HepG2 (cell line): ENCODE measurements around the gene PUM1. TPM values are rescaled to one million over a fixed set of nuclear protein-coding genes. Genes with fewer than 3 reads are reported as not detected.

Experiments
- ADNP ChIP-seq: sonication (generic); formaldehyde crosslinking; IDR thresholded peaks from 2 replicates; pipeline ENCODE4 v1.4.0; 2020; ENCODE audit warnings: missing genetic modification reagents
- DNMT3B ChIP-seq: conservative IDR thresholded peaks from 2 replicates; pipeline ENCODE4 v1.6.1; 2016; ENCODE audit warnings: missing biosample characterization, control low read depth
- HNF4G ChIP-seq, 2 experiments: sonication (generic) in 1 of 2; formaldehyde crosslinking in 1 of 2; IDR thresholded peaks; 2 replicates each; pipeline versions ENCODE4 v1.4.0 to v1.6.1; 2011 to 2020; ENCODE audit warnings: borderline replicate concordance in 2 of 2, low read depth in 2 of 2, mild to moderate bottlenecking in 2 of 2, low read length in 1 of 2, missing genetic modification reagents in 1 of 2, moderate library complexity in 1 of 2
- MTA1 ChIP-seq: sonication (generic); formaldehyde crosslinking; IDR thresholded peaks from 2 replicates; pipeline ENCODE4 v1.4.0; 2020; ENCODE audit warnings: missing genetic modification reagents, mild to moderate bottlenecking, borderline replicate concordance
- PHF20 ChIP-seq: sonication (generic); formaldehyde crosslinking; IDR thresholded peaks from 2 replicates; pipeline ENCODE4 v1.5.0; 2020; ENCODE audit warnings: mild to moderate bottlenecking, missing genetic modification reagents
- RBFOX2 ChIP-seq: fragments of 200-400 bp; formaldehyde crosslinking; IDR thresholded peaks from 2 replicates; pipeline ENCODE4 v1.6.1; 2017; ENCODE audit warnings: low read depth, mild to moderate bottlenecking, low read length
- ZNF207 ChIP-seq: fragments of 450-650 bp; IDR thresholded peaks from 2 replicates; pipeline ENCODE4 v1.6.1; 2016; ENCODE audit warnings: antibody characterized with exemption, borderline replicate concordance
- ZNF230 ChIP-seq: sonication (generic); formaldehyde crosslinking; IDR thresholded peaks from 2 replicates; pipeline ENCODE4 v1.4.0; 2020; ENCODE audit warnings: mild to moderate bottlenecking, missing genetic modification reagents
- ZNF264 ChIP-seq: sonication (generic); formaldehyde crosslinking; IDR thresholded peaks from 2 replicates; pipeline ENCODE4 v1.4.0; 2020; ENCODE audit warnings: missing genetic modification reagents
- ZNF30 ChIP-seq: sonication (generic); formaldehyde crosslinking; IDR thresholded peaks from 2 replicates; pipeline ENCODE4 v1.5.0; 2020; ENCODE audit warnings: mild to moderate bottlenecking, missing genetic modification reagents
- ZNF382 ChIP-seq: sonication (generic); formaldehyde crosslinking; IDR thresholded peaks from 2 replicates; pipeline ENCODE4 v1.5.0; 2020; ENCODE audit warnings: missing genetic modification reagents, mild to moderate bottlenecking, borderline replicate concordance
- ZNF772 ChIP-seq: sonication (generic); formaldehyde crosslinking; IDR thresholded peaks from 2 replicates; pipeline ENCODE4 v1.5.0; 2020; ENCODE audit warnings: mild to moderate bottlenecking, missing genetic modification reagents
- ZNF777 ChIP-seq: sonication (generic); formaldehyde crosslinking; IDR thresholded peaks from 2 replicates; pipeline ENCODE4 v1.4.0; 2020; ENCODE audit warnings: missing genetic modification reagents
- polyA plus RNA-seq, 8 experiments: library from polyadenylated mRNA; depleted of rRNA in 3 of 8; stranded (reverse) in 7 of 8; unstranded in 1 of 8; fragments of >200 nt; fragmentation: Illumina TruSeq in 4 of 8; extraction: Trizol in 4 of 8; gene quantifications; 2 replicates each; pipeline versions ENCODE4 v1.2.1 to v1.2.3, GENCODE V29; 2011 to 2016; ENCODE audit warnings: low read depth in 4 of 8, missing spikeins in 1 of 8, mixed read lengths in 1 of 8; ENCODE audit not compliant: insufficient read depth in 1 of 8
- total RNA-seq, 5 experiments: library from RNA; depleted of rRNA; stranded (reverse); fragments of >200 nt; fragmentation: Illumina TruSeq; extraction: Trizol; gene quantifications; 2 replicates each; pipeline ENCODE4 v1.2.3, GENCODE V29; 2016; ENCODE audit warnings: low read depth in 1 of 5
- TF ChIP-seq, protein P1 (sequence below): sonication (generic); formaldehyde crosslinking; IDR thresholded peaks from 2 replicates; pipeline ENCODE4 v1.8.0; 2022; ENCODE audit warnings: mild to moderate bottlenecking, missing genetic modification reagents; ENCODE audit not compliant: insufficient replicate concordance
- TF ChIP-seq, protein P2 (sequence below), 2 experiments: sonication (generic) in 1 of 2; formaldehyde crosslinking in 1 of 2; IDR thresholded peaks; 2 replicates each; pipeline versions ENCODE4 v1.6.1 to v1.9.0; 2014 to 2022; ENCODE audit warnings: antibody characterized with exemption in 1 of 2, borderline replicate concordance in 1 of 2, inconsistent platforms in 1 of 2, low read depth in 1 of 2, missing genetic modification reagents in 1 of 2
- TF ChIP-seq, protein P3 (sequence below): IDR thresholded peaks from 2 replicates; pipeline ENCODE4 v1.6.1; 2018; ENCODE audit warnings: missing genetic modification reagents, mild to moderate bottlenecking, missing compliant biosample characterization

Gene PUM1
- total and polyA plus RNA-seq, 2 of the 13 experiments (the other 11 are each of a cell fraction or from before 2014, with no cell fraction given), result 64.7 to 91.0 TPM

DNA sequence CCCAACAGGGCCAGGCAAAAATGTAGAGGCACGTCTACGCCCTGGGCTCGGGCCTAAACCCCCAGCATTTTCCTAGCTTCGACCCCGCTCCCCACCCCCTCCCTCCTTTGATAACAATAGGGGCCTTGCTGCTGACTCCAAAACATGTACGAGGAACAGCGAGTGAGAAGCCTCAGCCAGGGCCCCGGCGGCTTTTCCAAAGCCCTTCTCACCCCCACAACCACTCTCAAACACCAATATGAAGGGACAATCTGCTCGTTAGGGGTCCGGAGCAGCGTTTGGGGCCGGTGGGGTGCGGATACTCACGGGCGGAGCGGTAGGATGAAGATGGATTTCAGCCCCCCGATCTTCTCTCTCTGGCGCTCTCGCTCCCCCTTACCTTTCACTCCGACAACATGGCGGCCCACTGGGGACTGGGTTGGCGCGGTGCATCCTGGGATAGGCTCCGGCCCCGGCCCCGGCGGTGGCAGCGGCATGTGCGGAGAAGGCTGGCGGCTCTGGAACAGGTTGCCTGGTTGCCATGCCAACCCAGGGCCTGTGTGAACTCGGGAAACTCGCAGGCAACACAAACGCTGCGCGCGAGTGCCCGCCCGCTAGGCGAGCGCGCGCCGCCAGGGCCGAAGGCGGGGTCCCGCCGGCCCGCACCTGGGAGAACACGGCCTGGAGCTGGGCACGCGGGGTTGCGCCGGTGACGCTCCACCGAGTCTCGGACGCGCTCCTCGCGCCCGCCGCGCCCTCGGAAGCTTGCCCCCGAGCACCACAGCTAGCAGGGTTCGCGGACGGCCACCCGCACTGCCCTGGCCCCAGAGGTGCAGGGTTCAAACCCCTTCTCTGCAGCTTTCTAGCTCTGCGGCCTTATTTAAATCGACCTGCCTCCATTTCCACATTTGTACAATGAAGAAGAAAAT, at the start of gene PUM1 (continued):
- TF ChIP-seq PHF20 (CRISPR knock-in tag), result no peak
- TF ChIP-seq HNF4G (IDR thresholded peaks at IDR 0.05; ENCODE audit: borderline replicate concordance, low read depth, low read length), result no peak
- TF ChIP-seq HNF4G (CRISPR knock-in tag; IDR thresholded peaks at IDR 0.05; ENCODE audit: borderline replicate concordance, low read depth), result peak; percentile 42; the same call in 1 of the 2 replicates
- TF ChIP-seq, protein P1, sequence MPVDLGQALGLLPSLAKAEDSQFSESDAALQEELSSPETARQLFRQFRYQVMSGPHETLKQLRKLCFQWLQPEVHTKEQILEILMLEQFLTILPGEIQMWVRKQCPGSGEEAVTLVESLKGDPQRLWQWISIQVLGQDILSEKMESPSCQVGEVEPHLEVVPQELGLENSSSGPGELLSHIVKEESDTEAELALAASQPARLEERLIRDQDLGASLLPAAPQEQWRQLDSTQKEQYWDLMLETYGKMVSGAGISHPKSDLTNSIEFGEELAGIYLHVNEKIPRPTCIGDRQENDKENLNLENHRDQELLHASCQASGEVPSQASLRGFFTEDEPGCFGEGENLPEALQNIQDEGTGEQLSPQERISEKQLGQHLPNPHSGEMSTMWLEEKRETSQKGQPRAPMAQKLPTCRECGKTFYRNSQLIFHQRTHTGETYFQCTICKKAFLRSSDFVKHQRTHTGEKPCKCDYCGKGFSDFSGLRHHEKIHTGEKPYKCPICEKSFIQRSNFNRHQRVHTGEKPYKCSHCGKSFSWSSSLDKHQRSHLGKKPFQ (CRISPR knock-in tag), result peak; percentile 89
- TF ChIP-seq ADNP (CRISPR knock-in tag), result no peak
- TF ChIP-seq ZNF772 (CRISPR knock-in tag), result peak; percentile 45; the same call in 1 of the 2 replicates
- peak; percentile 57 for TF ChIP-seq MTA1 (CRISPR knock-in tag)
- no peak for TF ChIP-seq ZNF382 (CRISPR knock-in tag)
- no peak for TF ChIP-seq ZNF264 (CRISPR knock-in tag)
- TF ChIP-seq RBFOX2, result peak; percentile 87
- no peak for TF ChIP-seq ZNF30 (CRISPR knock-in tag)
- TF ChIP-seq, protein P2, sequence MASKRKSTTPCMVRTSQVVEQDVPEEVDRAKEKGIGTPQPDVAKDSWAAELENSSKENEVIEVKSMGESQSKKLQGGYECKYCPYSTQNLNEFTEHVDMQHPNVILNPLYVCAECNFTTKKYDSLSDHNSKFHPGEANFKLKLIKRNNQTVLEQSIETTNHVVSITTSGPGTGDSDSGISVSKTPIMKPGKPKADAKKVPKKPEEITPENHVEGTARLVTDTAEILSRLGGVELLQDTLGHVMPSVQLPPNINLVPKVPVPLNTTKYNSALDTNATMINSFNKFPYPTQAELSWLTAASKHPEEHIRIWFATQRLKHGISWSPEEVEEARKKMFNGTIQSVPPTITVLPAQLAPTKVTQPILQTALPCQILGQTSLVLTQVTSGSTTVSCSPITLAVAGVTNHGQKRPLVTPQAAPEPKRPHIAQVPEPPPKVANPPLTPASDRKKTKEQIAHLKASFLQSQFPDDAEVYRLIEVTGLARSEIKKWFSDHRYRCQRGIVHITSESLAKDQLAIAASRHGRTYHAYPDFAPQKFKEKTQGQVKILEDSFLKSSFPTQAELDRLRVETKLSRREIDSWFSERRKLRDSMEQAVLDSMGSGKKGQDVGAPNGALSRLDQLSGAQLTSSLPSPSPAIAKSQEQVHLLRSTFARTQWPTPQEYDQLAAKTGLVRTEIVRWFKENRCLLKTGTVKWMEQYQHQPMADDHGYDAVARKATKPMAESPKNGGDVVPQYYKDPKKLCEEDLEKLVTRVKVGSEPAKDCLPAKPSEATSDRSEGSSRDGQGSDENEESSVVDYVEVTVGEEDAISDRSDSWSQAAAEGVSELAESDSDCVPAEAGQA (IDR thresholded peaks at IDR 0.05; ENCODE audit: low read depth), result peak; percentile 90
- TF ChIP-seq, protein P2 (CRISPR knock-in tag; IDR thresholded peaks at IDR 0.05; ENCODE audit: borderline replicate concordance), result peak; percentile 62; the same call in 1 of the 2 replicates
- TF ChIP-seq ZNF777 (CRISPR knock-in tag), result peak; percentile 85
- no peak; the same call in 1 of the 2 replicates for TF ChIP-seq ZNF230
- TF ChIP-seq ZNF207, result no peak
- TF ChIP-seq DNMT3B (CRISPR knock-in tag), result no peak
- TF ChIP-seq, protein P3, sequence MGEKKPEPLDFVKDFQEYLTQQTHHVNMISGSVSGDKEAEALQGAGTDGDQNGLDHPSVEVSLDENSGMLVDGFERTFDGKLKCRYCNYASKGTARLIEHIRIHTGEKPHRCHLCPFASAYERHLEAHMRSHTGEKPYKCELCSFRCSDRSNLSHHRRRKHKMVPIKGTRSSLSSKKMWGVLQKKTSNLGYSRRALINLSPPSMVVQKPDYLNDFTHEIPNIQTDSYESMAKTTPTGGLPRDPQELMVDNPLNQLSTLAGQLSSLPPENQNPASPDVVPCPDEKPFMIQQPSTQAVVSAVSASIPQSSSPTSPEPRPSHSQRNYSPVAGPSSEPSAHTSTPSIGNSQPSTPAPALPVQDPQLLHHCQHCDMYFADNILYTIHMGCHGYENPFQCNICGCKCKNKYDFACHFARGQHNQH (CRISPR knock-in tag), result peak; percentile 96
